ENCODE data around the gene SEMA4C.
A peak's percentile ranks its signal among the peaks of the same experiment; 100 is the strongest.

The SEMA4C gene

DNA sequence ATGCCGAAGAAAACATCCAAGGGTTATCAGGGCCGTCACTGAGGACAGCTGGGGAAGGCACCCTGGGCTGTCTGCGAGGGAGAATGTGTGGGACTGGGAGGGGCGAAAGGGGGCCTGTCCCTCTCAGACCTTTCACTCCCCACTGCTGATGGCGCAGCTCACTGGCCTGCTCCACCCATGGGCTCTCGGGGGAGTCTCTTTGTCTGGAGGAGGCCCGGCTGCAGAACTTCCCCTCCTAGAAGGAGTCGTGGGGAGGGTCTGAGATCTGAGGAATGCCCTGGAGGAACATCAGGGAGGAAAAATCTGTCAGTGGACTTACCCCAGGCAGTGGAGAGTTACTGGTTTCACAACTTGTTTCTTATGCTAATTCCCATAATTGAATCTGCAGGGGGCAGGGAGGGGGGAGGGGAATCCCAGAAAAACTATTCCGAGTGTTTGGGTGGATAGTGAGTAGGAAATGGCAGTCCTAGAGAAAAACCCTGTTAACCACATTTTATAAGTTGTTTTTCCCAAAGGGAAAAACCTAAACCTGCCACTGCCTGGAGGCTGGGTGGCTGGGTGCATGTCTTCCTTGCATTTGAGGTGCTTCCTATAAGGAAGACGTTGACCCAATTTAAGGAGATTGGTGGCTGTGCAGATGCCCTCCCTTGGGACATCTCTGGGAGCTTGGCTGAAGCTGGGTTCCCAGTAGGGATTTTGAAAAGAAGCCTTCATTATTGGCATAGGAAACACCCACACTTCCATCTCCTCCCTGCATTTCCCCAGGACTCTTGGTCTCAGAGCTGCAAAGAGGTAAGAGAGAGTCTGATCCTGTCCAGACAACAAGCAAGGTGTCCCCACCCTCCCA is 11.7 kb upstream of the SEMA4C start:
- DNase-seq (ENCODE audit: low spot score) = no peak

DNA sequence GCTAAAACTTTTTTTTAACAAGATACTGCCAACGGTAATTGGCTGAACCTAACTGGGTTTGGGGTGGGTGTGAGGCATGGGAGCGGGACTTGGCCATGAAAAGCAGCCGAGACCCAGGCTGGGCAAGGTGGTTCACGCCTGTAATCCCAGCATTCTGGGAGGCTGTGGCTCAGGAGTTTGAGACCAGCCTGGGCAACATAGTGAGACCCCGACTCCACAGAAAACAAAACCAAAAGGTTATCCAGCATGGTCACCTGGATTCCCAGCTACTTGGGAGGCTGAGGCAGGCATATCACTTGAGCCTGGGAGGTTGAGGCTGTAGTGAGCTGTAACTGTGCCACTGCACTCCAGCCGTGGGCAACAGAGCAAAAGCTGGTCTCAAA is 11.0 kb upstream of the SEMA4C start:
- DNase-seq (ENCODE audit: low spot score) = no peak

DNA sequence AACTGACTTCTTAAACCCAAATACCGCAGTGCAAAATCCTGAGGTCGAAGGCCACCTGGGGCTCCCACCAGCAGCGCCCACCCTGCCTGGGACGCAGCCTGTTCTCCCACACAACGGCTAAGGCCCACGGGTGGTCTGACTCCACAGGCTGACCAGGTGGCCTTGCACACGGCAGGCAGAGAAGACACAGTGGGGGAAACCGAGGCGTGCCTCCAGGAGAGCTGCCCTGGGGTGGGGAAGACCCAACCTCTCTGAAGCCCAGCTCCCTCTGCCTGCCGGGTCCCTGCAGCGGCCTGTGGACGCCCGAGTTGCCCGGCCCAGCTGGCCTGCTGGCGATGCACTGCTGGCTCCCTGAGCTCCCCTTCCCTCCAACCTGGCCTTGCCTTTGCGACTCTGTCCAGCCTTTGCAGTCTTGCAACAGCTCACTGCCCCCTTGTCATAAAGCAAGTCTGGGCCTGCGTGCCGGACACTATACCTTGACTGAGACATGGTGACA is 9.7 kb upstream of the SEMA4C start:
- no peak for DNase-seq (ENCODE audit: low spot score)

DNA sequence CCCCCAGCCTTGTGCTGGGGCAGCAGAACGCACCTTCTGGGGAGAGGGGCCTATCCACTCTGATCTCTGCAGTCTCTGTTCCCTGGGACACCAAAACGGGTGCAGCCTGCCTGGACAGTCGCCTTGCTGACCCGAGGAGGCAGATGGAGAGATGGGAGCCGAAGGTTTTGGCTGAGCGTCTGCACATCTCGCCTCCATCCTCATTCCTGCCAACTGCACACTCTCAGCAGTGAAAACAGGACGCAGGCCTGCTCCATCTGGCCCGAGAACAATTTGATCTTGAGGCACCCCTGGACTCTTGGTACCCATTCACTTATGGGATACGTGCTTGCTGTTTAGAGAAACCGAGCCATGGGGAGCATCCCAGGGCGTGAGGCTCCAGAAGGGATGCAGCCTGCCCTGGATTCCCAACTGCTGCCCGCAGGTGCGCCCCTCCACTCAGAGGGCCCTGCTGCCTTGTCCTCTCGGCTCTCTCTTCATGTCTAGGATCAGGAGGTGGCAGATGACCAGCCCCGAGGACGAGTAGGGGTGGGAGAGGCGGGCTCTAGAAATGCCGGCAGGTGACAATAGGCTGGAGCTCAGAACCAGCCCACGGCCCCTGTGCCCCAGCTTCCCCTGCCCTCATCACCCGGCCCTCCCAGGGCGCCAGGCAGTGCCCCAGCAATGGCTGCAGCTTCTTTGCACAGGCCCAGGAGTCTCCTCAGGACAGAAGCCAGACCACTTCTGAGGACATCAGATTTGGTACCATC is 9.1 kb upstream of the SEMA4C start:
- DNase-seq (ENCODE audit: low spot score) = no peak

DNA sequence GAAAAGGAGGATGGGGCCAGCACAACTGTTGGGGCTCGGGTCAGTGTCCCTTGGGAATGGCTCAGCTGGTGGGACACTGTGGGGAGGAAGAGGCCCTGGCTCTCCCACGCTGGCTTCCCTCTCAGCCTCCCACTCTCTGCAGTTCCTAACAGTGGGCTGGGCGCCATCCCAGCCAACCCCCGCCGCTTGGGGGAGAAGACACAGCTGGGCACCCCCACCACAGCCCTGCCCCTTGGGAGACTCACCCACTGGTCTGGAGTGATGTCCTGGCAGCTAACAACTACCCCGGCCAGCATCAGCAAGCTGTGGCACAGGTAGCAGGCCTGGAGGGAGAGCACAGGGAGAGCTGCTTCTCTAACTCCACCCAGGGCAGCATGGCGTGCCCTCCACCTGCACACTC is 8.3 kb upstream of the SEMA4C start:
- no peak for DNase-seq (ENCODE audit: low spot score)

DNA sequence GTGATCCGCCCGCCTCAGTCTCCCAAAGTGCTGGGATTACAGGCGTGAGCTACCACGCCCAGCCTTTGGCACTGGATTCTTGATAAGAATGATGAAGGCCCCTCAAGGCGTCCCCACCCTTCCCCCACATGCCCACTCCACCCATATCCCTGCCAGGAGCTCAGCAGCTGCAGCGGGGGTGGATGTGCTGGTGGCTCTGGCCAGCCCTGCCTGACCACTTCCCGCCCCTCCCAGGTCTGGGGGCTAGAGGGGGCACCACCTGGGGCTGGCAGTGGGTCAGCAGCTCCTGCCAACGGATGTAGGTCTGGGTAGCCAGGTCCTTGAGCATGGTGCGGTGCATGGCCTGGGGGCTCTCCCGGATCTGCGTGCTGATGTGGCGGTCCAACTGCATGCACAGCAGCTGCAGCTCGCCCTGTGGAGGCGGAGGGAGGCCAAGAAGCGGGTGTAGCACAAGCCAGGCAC is 7.8 kb upstream of the SEMA4C start:
- no peak for DNase-seq (ENCODE audit: low spot score)

DNA sequence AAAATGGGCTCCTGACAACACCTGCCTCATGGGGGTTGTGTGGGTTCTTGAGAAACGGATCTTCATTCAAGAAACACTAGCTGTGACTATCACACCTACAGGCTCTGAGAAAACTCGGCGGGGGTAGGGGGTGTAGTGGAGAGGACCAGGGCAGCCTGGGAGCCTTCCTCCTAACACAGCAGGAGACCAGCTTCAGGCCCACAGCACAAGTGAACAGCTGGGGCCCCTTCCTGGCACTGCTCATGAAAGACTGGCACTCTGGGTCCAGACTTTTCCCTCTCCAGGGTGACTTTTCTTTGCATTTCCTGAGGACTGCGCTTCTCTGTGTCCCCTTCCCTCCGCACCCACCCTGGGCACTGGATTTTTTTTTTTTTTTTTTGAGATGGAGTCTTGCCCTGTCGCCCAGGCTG is 7.2 kb upstream of the SEMA4C start:
- DNase-seq (ENCODE audit: low spot score) = no peak

DNA sequence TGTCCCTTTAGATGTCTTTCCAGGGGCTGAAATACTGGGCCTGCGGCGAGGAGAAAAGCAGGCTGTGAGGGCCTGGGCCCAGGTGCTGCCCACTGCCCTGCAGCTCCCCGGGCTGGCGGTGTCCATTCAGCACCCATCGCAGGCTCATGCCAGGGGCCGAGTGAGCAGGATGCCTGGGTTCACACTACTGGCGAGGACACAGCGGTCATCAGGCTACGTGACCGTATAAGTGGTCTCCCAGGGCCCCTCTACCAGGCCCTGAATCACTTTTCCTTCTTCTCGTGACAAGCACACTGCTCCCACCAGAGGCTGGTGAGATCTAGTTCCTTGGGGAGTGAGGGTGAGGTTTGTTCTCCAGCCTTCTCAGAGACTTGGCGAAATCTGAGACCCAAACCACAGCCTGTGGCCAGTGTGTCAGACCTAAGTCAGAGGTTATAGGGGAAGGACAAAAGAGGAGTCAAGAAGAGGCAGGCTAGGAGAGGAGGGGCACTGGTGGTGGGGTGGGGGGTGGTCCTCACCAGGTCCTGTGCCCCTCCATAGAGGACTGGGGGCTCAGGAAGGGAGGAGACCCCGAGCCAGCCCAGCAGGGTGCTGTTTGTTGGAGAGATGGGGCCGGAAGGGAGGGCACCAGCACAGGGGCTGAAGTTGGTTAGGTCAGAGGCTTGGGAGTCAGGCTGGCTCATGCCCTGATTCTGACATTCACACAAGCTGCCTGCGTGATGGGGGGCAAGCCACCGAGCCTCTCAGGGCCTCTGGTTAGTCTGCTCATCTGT is 6.6 kb upstream of the SEMA4C start:
- no peak for DNase-seq (ENCODE audit: low spot score)

DNA sequence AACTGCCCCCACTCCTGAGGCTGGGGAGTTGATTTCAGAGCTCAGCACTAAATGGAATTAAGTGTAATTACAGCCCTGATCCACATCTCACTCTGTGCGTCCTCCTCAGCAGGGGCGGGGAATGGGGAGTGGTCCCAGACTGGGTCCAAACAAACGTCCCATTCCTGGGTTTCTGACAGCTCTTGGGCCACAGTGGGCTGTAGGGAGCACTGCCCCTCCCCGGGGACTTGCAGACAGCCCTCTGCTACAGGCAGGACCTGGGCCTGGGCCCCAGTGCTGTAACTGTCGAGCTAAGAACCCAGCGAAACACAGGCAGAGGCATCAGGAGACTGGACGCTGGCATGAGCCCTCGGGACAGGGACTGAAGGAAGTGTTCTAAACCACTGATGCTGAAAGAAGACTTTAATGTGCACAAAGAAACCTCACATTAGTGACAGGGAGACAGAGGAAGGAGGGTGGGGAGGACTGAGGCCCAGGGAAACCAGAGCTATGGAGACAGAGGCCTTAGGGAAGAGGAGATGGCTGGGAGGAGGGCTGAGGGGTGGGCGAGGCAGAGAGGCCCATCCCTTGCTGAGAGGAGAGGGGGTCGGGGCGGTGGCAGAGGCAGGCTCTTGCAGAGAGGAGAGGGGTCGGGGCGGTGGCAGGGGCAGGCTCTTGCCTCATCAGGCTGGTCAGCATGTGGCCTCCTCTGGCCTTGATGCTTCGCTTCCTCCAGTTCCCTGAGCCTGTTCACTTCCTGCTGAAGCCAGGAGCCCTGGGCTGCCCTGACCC is 5.8 kb upstream of the SEMA4C start:
- DNase-seq (ENCODE audit: low spot score) = no peak

DNA sequence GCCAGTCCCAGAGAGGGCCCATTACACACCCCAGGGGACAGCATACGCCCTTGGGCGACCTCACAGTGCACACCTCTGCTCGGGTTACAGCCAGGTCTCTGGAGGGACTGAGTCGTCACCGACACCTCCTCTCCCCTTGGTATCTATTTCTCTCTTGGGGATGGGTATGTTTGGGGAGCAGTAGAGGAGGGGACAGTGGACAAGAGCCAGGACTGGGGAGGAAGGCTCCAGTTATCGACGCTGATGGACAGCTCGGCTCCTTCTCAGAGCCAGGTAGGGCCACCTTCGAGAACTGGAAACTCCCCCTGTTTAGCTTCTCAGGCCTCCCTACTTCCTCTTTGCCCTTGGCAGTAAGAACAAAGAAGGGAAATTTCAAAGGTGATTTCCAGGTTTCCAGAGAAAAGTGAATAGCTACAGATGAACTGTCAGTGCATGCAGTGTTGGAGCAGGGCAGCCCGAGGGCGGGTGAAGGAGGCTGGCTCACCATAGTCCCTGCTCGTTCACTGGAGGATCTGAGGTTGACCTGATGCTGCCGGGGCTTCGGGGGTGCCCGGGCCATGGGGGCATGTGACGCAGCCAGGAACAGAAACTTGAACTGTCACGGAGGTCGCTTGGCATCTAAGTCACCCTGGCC is 4.4 kb upstream of the SEMA4C start:
- no peak for DNase-seq (ENCODE audit: low spot score)

DNA sequence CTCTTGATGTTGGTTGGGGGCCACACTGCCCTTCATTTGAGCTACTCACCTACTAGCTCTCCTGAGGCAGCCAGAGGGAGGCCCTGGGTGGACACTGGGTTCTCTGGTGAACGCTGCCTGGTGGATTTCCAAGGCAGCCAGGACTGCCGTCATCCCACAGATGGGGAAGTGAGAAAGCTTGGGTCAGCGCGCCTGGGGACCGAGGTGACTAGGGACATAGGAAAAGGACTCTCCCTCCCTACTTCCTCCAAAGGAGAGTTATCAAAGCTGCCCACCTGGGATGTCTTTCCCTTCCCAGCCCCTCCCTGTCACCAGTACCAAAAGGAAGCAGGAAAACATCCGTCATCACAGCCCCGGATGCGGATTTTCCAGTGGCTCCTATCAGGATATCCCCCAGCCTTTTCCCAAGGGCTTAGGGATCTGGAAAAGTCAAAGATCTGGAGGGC is 3.8 kb upstream of the SEMA4C start:
- no peak for DNase-seq (ENCODE audit: low spot score)

DNA sequence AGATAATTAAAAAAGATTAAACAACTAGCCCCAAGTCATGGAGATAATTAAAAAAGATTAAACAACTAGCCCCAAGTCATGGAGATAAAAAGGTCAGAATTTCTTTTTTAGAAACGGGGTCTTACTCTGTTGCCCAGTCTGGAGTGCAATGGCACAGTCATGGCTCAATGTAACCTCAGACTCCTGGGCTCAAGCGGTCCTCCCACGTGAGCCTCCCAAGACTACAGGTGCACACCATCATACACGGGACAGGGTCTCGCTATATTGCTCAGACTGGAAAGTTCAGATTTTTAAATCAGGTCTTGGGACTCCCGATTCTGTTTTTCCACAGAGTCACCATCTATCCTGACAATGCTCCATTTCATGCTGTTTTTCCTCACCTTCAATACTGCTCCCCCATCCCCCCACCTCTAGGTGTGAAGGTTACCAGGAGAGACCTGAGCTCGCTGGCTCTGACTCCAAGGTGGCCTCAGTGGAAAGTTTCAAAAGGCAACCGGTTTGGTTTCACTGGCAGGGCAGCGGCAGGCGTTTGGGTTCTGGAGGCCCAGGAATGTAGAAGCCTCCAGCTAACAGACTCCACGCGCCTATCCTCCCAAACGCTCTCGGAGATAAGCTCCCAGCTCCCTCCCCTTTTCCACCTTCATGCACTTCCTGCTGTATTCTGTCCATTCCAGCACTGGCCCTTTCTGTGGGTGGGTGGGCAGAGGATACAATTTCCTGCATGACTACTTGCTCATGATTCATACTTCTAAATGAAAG is 2.9 kb upstream of the SEMA4C start:
- no peak for DNase-seq (ENCODE audit: low spot score)

DNA sequence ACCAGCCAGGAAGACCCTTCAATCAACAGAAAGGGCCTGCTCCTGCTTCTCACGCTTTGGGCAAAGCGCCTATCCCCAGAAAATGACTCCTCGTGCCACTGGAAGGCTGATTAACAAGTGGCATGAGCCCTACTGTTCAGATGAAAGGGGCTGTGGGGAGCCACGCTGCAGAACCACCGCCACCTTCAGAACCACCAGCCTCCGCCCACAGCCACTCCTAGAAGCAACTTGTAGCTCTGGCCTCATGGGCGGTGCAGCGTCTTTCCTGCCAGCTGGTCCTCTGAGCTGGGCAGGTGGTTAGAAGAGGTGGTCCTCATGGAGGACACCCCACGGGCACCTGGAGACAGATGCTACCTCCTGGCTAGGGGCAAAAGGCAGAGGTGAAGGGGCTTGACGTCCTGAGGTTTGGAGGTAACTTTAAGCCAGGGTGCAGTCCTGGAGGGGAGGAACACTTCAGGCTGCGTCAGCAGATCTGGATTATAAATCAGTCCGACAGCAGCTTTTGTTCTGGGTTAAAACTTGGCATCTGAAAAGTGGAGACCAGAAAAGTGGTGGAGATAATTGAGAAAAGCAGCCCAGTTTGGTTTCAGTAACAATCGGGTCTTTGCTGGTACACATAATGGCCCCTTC is 861 bp upstream of the SEMA4C start:
- no peak for DNase-seq (ENCODE audit: low spot score)

DNA sequence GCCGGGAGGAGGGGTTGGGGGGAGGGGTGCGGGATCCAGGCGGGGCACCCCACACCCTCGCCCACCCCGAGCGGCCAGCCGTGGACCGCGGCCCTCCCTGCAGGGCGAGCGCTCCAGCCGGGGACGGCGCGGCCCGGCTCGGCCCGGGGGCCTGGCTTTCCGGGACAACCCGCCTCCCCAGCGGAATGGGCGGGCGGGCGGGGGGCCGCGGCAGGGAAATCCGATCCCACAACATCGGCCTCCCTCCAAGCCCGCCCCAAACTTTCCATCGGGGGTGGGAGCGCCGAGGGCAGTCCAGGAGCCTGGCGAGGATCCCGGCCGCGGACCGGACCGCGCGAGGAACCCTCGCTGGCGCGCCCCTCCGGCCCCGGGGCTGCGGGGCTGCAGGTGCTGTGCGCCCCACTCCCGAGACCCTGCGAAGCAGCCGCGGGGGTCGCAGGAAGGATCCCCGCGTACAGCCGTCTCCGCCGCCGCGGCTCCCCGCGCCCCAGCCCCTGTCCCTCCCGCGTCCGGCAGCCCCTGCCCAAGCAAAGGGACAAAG is 529 bp downstream of the SEMA4C start:
- peak; percentile 61 for DNase-seq (ENCODE audit: low spot score)

DNA sequence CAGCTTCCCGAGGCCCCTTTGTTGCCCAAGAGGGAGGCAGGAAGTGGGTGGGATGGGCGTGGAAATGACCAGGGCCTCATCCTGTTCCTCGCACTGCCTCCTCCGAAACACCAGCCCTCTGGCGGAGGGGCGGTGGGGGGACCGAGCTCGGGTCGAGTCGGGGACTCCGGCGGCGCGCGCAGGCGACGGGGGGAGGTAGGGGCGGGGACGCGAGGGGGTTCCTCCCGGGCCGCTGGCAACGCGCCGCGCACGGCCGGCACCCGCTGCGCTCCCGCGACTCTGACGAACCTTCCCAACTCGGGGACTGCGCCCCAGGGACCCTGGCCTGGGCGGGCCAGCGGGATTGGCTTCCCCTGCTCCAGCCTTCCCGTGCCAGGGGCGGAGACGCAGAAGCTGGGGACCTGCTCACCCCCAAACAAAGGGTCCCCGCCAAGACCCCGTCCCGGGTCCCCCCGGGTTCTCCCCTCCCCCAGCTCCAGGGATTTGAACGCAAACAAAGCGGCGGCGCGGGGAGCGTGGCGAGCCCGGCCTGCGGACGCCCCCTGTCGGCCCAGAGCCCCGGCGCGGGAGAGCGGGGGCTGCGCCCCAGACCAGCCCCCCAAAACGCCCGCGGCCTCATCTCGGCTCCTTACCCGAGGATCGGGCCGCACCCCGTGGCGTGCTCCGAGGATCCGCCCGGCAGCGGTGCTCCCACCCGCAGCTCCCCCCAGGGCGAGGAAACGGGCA is 1.2 kb downstream of the SEMA4C start:
- DNase-seq (ENCODE audit: low spot score) = peak; percentile 90

DNA sequence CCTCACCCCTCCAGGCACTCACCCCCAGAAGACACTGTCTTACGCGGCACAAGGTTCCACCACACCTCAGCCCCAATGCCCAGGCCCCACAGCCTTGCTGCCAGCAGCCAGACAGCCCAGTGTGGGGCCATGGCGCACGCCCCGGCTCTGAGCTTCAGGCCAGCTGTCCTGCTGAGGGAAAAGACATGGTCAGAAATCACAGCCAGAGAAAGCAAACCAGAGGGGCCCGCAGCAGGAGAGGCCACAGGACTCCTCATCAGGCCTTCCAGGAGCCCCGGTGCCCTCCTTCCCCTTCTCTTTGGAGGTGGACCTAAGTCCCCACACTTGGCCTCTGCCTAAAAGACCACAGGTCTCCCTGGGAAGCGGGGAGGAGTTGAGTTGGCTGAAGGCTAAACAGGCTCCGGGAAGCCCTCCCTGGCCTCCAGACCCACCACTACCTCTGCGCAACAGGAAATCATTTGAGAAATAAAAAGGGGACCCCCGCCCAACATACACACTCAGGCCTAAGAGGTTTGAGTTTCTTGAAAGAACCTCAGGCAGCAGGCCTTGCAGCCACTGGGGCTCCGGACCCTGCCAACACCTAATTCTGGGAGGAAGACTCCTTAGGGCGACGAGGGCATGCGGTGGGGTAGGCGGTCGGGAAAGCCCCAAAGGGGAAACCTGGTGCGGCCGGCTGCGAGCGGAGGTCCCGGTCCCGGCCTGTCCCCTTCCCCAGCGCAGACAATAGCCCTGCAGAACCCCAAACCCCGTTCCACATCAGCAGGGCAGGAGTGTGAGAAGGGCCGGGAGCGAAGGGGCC is 1.9 kb downstream of the SEMA4C start:
- DNase-seq (ENCODE audit: low spot score) = peak; percentile 31

DNA sequence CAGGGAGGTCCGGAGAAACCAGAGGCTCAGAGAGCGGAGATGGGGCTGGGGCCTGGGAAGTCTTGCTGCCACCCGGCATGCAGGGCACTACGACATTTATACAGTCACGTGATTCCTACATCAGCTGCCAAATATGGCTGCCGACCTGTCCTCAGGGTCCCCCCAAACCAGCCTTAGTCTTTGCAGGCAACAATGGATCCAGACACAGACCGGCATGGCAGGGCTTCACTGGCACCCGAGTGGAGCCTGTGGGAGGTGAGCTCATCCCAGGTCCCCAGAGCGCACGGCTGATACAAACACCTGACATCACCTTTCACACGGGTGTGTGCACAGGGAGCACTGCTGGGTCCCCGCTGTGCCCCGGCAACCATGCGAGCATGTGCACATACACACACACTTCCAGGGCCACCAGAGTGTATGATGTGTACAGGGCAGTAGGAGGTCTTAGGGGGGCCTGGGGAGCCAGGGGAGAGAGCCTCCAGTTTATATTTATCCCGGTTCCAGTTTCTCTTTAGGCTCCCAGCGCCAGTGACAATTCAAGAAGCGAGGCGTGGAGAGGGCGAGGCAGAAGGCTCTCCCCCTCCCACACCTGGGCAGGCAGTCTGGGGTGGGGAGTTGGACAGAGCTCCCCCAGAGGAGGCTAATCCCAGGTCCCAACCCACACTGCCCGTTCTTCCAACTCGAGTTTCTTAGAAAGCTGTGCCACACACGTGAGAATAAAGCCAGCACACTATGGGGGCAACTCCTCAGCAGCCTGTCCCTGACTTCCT is 2.7 kb downstream of the SEMA4C start:
- DNase-seq (ENCODE audit: low spot score) = no peak
